Choroid plexus epithelial cell (primary cell): ENCODE measurements around the gene KRT72.

Experiments used
- DNase-seq: peaks from one replicate; pipeline ENCODE4 v3.0.0-alpha.2; 2010; ENCODE audit warnings: low read depth
- H3K4me3 ChIP-seq: 2 replicates; pipeline ENCODE4 v1.5.1; 2011; ENCODE audit warnings: low read depth, mild to moderate bottlenecking, control low read depth, low read length, moderate library complexity
- TF ChIP-seq, protein P1 (sequence below): conservative IDR thresholded peaks from 2 replicates; pipeline ENCODE4 v1.5.1; 2011; ENCODE audit warnings: low read depth, mild to moderate bottlenecking, control low read depth, inconsistent platforms, low read length, moderate library complexity

The KRT72 gene

DNA sequence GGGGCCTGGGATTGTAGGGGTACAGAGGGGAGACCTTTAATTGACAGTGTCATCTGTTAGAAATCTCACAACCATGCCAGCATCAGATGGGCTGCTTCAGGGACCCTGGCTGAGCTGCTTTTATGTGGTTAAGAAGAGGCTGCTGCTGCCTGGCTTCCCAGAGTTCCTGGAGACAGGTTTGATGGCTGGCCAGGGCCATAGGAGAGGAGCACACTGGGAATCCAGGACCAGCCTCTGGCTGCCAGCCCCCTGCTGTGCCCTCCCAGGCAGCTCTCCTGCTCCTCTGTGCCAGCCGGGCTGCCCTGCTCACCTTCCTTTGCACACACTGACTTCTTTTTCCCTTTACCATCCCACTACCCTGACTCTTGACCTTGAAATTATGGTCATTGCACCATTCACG, 17.6 kb upstream of the KRT72 start:
- no peak for DNase-seq
- TF ChIP-seq, protein P1, sequence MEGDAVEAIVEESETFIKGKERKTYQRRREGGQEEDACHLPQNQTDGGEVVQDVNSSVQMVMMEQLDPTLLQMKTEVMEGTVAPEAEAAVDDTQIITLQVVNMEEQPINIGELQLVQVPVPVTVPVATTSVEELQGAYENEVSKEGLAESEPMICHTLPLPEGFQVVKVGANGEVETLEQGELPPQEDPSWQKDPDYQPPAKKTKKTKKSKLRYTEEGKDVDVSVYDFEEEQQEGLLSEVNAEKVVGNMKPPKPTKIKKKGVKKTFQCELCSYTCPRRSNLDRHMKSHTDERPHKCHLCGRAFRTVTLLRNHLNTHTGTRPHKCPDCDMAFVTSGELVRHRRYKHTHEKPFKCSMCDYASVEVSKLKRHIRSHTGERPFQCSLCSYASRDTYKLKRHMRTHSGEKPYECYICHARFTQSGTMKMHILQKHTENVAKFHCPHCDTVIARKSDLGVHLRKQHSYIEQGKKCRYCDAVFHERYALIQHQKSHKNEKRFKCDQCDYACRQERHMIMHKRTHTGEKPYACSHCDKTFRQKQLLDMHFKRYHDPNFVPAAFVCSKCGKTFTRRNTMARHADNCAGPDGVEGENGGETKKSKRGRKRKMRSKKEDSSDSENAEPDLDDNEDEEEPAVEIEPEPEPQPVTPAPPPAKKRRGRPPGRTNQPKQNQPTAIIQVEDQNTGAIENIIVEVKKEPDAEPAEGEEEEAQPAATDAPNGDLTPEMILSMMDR = no peak
- H3K4me3 ChIP-seq = no peak overlapping the region

DNA sequence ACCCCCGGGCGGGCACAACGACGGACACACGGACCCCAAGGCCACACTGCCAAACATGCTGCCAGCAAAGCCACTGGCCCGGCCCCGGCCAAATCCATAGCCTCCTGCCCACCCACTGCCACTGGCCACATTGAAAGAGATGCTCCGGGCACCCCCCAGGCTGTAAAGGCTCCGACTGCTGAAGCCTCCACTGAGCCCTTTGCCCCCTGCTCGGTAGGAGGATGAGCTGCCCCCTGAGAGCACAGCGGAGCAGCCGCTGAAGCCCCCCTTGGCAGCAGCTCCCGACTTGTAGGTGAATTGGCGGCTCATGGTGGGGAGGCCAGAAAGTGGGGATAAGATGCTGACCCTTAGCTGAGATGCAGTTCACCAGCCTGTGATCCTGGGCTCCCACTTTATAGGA, 17.0 kb upstream of the KRT72 start, which contains the start of gene KRT73:
Gene KRT73 (minus strand): TSS at position 344 of the 400 bp plus-strand sequence. CDS start 35 bp downstream, at position 309.
- TF ChIP-seq, protein P1 = no peak
- no peak within 1 kb of the TSS for H3K4me3 ChIP-seq
- DNase-seq = no peak

DNA sequence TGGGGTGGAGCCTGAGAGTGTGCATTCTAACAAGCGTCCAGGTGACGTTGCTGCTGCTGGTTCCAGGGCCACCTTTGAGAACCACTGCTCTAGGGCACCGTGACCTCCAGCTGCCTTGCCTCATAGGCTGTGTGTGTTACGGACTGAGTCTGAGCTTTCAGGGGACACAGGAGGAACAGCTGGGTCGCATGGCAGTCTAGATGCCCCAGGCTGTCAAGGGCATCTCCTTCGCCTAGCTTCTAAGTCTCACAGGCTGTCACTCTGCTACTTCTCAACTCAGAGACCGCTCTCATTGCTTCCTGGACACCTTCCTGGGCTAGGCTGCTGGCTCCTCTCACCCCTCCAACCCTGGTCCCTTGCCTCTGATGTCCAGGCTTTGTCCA, 16.1 kb upstream of the KRT72 start:
- TF ChIP-seq, protein P1 = no peak
- H3K4me3 ChIP-seq = no peak overlapping the region
- no peak for DNase-seq

DNA sequence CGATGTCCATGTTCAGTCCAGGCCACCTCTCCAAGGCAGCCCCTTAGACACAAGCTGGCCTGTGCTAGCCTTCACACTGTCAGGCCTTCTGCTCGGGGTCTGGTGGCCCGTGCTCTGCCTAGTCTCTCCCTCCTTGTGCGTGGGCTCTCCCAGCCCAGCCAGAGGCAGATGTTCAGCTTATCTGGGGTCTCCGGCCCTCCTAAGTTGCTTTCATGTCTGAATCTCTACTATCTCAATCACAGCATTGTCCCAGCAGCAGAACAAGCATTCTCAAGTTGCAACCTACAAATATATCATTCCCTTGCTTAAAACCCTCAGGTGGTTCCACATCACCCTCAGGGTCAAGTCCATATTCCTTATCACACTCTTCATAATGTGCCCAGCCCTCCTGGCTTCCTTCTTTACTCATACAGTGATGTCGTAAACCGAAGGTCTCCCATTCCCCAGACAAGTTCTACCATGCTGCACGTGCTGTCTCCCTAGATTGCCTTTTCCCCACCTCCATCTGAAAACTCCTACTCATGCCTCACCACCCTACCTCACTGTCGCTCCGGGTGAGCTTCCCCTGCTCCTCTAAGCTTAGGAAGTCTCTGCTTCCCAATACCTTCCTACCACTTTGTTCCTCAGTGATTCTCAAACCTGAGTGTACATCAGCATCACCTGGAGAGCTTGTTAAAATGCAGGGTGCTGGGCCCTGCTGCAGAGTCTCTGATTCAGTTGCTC, 15.6 kb upstream of the KRT72 start:
- TF ChIP-seq, protein P1 = no peak
- H3K4me3 ChIP-seq = no peak overlapping the region
- DNase-seq = no peak

DNA sequence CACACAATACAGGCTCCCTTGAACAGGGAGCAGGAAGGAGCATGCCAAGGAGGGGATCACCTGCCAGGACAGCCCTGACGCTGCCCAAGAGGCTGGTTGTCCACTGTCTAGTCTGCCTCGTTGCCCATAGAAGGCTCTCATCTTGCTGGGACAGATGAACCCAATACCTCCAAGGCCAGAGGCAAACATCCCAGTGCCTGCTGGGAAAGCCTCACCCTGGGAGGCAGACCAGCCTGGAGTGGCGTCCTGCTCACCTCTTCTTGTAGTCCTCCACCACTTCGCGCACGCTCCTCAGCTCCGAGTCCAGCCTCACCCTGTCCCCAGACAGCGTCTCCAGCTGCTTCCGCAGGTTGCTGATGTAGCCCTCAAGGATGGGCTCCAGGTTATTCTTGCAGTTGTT, 14.6 kb upstream of the KRT72 start:
- DNase-seq = no peak
- no peak overlapping the region for H3K4me3 ChIP-seq
- TF ChIP-seq, protein P1 = no peak

DNA sequence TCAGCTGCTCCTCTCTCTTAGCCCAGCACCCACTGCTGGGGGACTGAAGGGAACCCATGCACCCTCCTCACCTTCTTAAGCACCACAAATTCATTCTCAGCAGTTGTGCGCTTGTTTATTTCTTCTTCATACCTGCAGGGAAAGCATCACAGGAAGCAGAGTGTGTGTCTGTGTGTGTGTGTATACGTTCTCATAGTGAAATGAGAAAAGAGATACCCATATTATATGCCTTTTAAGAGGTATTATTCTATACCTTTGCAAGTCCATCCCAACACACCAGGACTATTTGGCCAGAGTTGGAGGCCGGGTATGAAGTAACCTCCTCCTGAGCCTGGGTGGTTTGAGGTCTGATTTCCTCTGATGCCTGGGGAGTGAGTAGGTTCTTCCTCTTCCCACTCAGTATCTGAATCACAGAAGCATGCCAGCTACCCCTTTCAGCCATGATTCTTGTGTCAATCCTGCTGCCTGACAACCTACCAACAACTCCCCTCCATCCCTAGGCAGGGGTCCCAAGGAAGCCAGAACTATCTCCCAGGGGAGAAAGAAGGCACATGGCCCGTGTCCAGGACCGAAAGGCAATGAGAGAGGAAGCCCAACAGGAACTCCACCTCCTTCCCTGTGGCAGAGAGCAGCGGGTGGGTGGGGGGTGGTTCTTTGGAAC, 14.1 kb upstream of the KRT72 start:
- H3K4me3 ChIP-seq = no peak overlapping the region
- DNase-seq = no peak
- TF ChIP-seq, protein P1 = no peak
